T-cell (primary cell): ENCODE measurements around the gene HPN. TPM values are rescaled to one million over a fixed set of nuclear protein-coding genes. Genes with fewer than 3 reads are reported as not detected.

ENCODE experiments used
- ATAC-seq, 4 experiments: fragments of 200-7000 bp in 3 of 4; fragments of 150-1000 bp in 1 of 4; cut with Tn5 transposase; replicated peaks in 1 of 4; 1 replicate in 3 of 4; 2 replicates in 1 of 4; pipeline ENCODE4 v1.10.0; 2021; ENCODE audit warnings: moderate library complexity in 3 of 4, mild to moderate bottlenecking in 2 of 4, moderate number of reproducible peaks in 1 of 4
- CTCF ChIA-PET, 2 donors: fragments of 300-600 bp; sonication (Branson Sonifier 250); formaldehyde crosslinking; loops; one replicate each; lab custom pipeline; 2022; ENCODE audit warnings: antibody characterized with exemption in 2 of 2; lab: Charles Lee
- POLR2A ChIA-PET, 2 donors: fragments of 300-600 bp; sonication (Branson Sonifier 250); formaldehyde crosslinking; loops; one replicate each; lab custom pipeline; 2022; ENCODE audit warnings: antibody characterized with exemption in 2 of 2; lab: Charles Lee
- DNase-seq, 35 experiments: peaks; one replicate each; pipeline versions ENCODE4 v3.0.0 to v3.0.0-alpha.2; 2013 to 2023
- H3K27ac ChIP-seq: one replicate; pipeline ENCODE4 v1.5.1; 2013; ENCODE audit warnings: low read length
- H3K27me3 ChIP-seq, 2 experiments: replicated peaks in 1 of 2; 1 replicate in 1 of 2; 2 replicates in 1 of 2; pipeline versions ENCODE4 v1.6.1 to v1.7.0; 2013; ENCODE audit warnings: low read length in 1 of 2, mixed read lengths in 1 of 2; ENCODE audit not compliant: control insufficient read depth in 2 of 2, insufficient read depth in 2 of 2; ENCODE audit errors: extremely low read depth in 1 of 2
- H3K36me3 ChIP-seq, 2 donors: 1 replicate in 1 of 2; 2 replicates in 1 of 2; pipeline versions ENCODE4 v1.6.1 to v1.7.0; 2013; ENCODE audit warnings: low read length in 1 of 2; ENCODE audit not compliant: control insufficient read depth in 2 of 2, insufficient read depth in 1 of 2; ENCODE audit errors: extremely low read depth in 1 of 2
- H3K4me1 ChIP-seq, 2 experiments: 1 replicate in 1 of 2; 2 replicates in 1 of 2; pipeline versions ENCODE4 v1.6.1 to v1.7.0; 2013; ENCODE audit warnings: low read length in 2 of 2, mixed read lengths in 1 of 2; ENCODE audit not compliant: insufficient read depth in 2 of 2, control insufficient read depth in 1 of 2; ENCODE audit errors: extremely low read depth in 1 of 2
- H3K4me3 ChIP-seq, 2 donors: 1 replicate in 1 of 2; 2 replicates in 1 of 2; pipeline versions ENCODE4 v1.5.1 to v1.7.0; 2013; ENCODE audit warnings: mild to moderate bottlenecking in 2 of 2, low read length in 1 of 2, moderate library complexity in 1 of 2; ENCODE audit not compliant: control insufficient read depth in 1 of 2; ENCODE audit errors: extremely low read depth in 1 of 2
- H3K9me3 ChIP-seq: 2 replicates; pipeline ENCODE4 v1.7.0; 2013
- H3K27ac Mint-ChIP-seq, 2 donors: one replicate each; pipeline ENCODE4 v1.8.0; 2020 to 2021; ENCODE audit warnings: mild to moderate bottlenecking in 2 of 2, mixed read lengths in 2 of 2
- H3K27me3 Mint-ChIP-seq, 2 donors: one replicate each; pipeline ENCODE4 v1.8.0; 2021 to 2022; ENCODE audit warnings: mixed read lengths in 2 of 2
- H3K36me3 Mint-ChIP-seq: one replicate; pipeline ENCODE4 v1.8.0; 2021; ENCODE audit warnings: mixed read lengths
- H3K4me1 Mint-ChIP-seq, 3 donors: one replicate each; pipeline ENCODE4 v1.8.0; 2020 to 2022; ENCODE audit warnings: mixed read lengths in 3 of 3, mild to moderate bottlenecking in 1 of 3
- H3K4me3 Mint-ChIP-seq, 3 donors: one replicate each; pipeline ENCODE4 v1.8.0; 2020 to 2022; ENCODE audit warnings: mild to moderate bottlenecking in 3 of 3, mixed read lengths in 3 of 3, moderate library complexity in 3 of 3
- H3K9me3 Mint-ChIP-seq, 3 donors: one replicate each; pipeline ENCODE4 v1.8.0; 2020 to 2022; ENCODE audit warnings: mixed read lengths in 3 of 3
- WGBS: methylation state at CpG from one replicate; pipeline ENCODE4 v1.1.5; 2013; ENCODE audit warnings: missing lambda C conversion rate; ENCODE audit not compliant: insufficient coverage; 5-methylcytosine and 5-hydroxymethylcytosine counted together
- total RNA-seq, 35 experiments: library from RNA in 6 of 35; stranded (reverse) in 6 of 35; fragments of 120-200 nt in 1 of 35; gene quantifications; one replicate each; pipeline versions ENCODE4 v1.2.1 to v1.2.4 and lab custom pipeline; 2013 to 2026

The HPN gene
- total RNA-seq, 5 donors from 2014 or later (not counting 1 experiment from before 2014, with no cell fraction given) = 0.41 to 0.51 (median 0.46) TPM; not detected in 2

DNA sequence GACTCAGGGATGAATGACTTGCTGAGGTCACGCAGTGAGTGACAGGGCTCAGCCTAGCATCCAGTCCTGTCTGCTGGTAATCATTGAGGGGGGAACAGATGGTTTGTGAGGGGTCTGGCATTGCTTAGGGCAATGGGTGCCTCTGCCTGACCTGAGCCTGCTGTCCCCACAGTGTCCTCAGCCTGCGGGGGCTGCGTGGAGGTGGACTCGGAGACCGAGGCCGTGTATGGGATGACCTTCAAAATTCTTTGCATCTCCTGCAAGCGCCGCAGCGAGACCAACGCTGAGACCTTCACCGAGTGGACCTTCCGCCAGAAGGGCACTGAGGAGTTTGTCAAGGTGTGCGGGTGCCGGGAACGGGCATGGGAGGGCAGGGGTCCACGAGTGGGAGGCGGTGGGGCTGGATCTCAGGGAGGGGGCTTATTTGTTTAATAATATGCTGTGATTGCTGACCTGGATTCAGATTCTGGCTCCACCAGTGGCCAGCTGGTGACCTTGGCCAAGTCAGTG lies 9.1 kb upstream of the HPN start:
- Histone ChIP-seq H3K27ac (no peak overlapping the region), H3K9me3 (no peaks in the 10 kb centered on the region), H3K27me3 (peaks cover 7 to 41% of the 10 kb centered on the region in 2 experiments), H3K4me3 (no peak overlapping the region), H3K36me3 (peaks cover 3 to 5% of the 10 kb centered on the region in 2 donors), H3K4me1 (peaks cover 2 to 15% of the 10 kb centered on the region in 2 experiments)
- 97% methylated on average over 16 of the region's 17 CpGs for WGBS
- no peaks in the 10 kb centered on the region for H3K9me3 Mint-ChIP-seq
- POLR2A ChIA-PET = no interaction called here
- ATAC-seq = no peak
- H3K27me3 Mint-ChIP-seq = peaks cover 13 to 17% of the 10 kb centered on the region in 2 donors
- DNase-seq = no peak
- no peak overlapping the region for H3K27ac Mint-ChIP-seq
- peak overlapping the region in 1 of 3 donors; percentile 87 for H3K4me3 Mint-ChIP-seq
- CTCF ChIA-PET = no interaction called here
- H3K36me3 Mint-ChIP-seq = peaks cover 2% of the 10 kb centered on the region
- H3K4me1 Mint-ChIP-seq = peaks cover 9 to 12% (median 11%) of the 10 kb centered on the region in 3 donors

DNA sequence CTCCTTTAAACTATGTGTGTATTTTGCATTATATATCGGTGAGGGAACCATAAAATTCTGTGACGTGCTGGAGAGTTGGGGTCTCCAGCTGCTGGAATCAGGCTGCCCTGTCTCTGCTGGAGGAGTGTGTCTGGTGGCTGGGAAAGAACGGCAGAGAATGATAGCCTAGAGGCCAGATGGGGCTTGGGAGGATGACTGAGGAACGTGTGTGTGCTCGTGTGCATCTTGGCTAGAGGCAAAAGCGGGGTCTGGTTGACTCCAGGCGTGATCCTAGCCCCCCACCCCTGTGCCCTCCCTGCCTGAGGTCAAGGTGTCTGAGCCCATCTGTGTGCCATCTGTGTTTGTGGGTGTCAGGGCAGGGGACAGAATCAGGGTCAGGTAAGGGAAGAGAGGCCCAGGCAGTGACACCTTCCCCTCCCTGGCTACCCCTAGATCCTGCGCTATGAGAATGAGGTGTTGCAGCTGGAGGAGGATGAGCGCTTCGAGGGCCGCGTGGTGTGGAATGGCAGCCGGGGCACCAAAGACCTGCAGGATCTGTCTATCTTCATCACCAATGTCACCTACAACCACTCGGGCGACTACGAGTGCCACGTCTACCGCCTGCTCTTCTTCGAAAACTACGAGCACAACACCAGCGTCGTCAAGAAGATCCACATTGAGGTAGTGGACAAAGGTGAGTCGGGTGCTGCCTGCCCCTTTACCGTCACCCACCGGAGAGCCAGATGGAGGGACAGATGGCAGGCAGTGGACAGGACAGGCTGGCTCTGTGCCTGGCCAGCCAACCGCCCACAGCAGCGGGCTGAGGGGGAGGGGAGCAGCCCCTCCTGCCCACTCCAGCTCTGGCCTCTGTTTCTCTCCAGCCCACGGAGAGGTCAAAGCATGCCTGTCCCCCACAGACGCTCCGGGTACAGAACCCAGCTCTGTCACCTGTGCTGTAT lies 8.2 kb upstream of the HPN start:
- Histone ChIP-seq H3K4me3 (no peak overlapping the region), H3K36me3 (no peaks in the 10 kb centered on the region), H3K27ac (no peak overlapping the region), H3K27me3 (peaks cover 7 to 41% of the 10 kb centered on the region in 2 experiments), H3K9me3 (no peaks in the 10 kb centered on the region), H3K4me1 (peaks cover 2 to 21% of the 10 kb centered on the region in 2 experiments)
- POLR2A ChIA-PET = no interaction called here
- H3K27ac Mint-ChIP-seq = no peak overlapping the region
- no peak overlapping the region for H3K4me3 Mint-ChIP-seq
- no peaks in the 10 kb centered on the region for H3K36me3 Mint-ChIP-seq
- DNase-seq (no peak), ATAC-seq (no peak)
- H3K27me3 Mint-ChIP-seq = peaks cover 13 to 17% of the 10 kb centered on the region in 2 donors
- 94% methylated on average over 15 of the region's 30 CpGs for WGBS
- H3K4me1 Mint-ChIP-seq = peaks cover 9 to 17% (median 10%) of the 10 kb centered on the region in 3 donors
- no peaks in the 10 kb centered on the region for H3K9me3 Mint-ChIP-seq
- CTCF ChIA-PET = no interaction called here

DNA sequence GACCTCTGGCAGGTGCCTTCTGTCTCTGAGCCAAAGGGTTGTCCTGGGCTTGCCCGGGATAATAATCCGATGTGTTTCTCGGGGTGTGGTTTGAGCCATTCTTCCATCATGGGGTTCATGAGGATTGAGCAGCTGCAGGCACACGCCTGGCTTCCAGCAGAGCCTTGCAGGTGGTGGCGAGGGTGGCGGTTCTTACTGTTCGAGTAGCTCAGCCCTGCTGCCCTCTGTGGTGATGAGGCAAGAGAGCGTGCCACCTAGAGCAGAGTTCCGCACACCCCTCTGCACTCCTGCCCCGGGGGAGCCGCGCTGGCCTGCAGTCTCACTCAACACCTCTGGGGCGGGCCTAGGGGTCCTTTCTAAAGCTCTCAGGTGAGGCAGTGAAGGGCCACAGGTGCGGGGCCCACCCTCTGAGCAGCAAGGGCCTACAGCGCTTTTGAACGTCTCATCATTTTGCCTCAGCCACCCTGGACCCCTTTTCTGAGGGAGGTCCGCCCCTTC lies 7.5 kb upstream of the HPN start:
- POLR2A ChIA-PET = interaction anchor here in 1 of 2 donors (0.6 kb wide), 2 partner anchors 173 to 1997 kb away, joined by 3 read pairs; no protein-coding TSS in a partner anchor
- no peak for DNase-seq
- no peaks in the 10 kb centered on the region for H3K9me3 Mint-ChIP-seq

DNA sequence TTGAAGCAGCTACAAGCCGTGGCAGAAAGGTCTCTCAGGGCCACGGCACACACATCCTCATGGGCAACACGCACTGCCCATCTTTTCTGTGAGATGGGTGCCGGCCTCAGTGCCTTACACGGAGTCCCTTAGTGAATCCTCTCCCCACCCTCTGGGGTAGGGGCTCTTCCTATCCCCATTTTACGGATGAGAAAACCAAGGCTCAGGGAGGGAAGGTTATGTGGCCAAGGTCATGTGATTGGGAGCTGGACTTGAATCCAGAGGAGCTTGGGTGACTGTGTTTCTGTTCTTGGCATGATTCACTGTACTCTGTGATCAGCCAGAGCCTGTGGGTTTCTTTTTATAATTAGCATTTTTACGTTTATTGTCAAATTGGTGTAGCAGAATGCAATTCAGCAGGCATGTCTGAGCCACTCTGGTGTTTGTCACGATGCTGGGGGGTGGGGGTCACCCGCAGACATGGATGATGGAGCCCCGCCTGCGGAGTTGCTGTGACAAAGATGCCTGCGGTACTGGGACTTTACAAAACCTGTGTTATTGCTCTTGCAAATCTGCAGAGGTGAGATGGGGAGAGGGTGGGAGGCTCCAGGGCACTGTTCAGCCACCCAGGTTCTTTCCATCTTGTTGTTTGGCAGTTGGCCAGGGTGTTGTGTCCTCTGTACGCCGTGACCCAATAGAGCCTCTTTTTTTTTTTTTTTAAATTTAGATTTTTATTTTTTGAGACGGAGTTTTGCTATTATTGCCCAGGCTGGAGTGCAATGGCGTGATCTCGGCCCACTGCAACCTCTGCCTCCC lies 6.7 kb upstream of the HPN start:
- Mint-ChIP-seq H3K9me3 (no peaks in the 10 kb centered on the region), H3K4me1 (peaks cover 6 to 19% (median 17%) of the 10 kb centered on the region in 3 donors), H3K4me3 (no peak overlapping the region), H3K27ac (no peak overlapping the region), H3K27me3 (peaks cover 13 to 17% of the 10 kb centered on the region in 2 donors), H3K36me3 (no peaks in the 10 kb centered on the region)
- H3K4me3 ChIP-seq = no peak overlapping the region
- DNase-seq = no peak
- WGBS = 88% methylated on average over 6 of the region's 17 CpGs
- no peaks in the 10 kb centered on the region for H3K36me3 ChIP-seq
- H3K27me3 ChIP-seq = peaks cover 9 to 46% of the 10 kb centered on the region in 2 experiments
- H3K27ac ChIP-seq = no peak overlapping the region
- H3K4me1 ChIP-seq = peaks cover 2 to 28% of the 10 kb centered on the region in 2 experiments
- H3K9me3 ChIP-seq = no peaks in the 10 kb centered on the region
- ChIA-PET CTCF (interaction anchor here in 1 of 2 donors (0.7 kb wide), 1 partner anchor 9 kb away, joined by 5 read pairs; no protein-coding TSS in a partner anchor), POLR2A (interaction anchor here in 1 of 2 donors (0.6 kb wide), 2 partner anchors 172 to 1997 kb away, joined by 3 read pairs; no protein-coding TSS in a partner anchor)
- ATAC-seq = no peak

More for the DNA sequence above, 7.5 kb upstream of the HPN start:
- no peak for ATAC-seq
- H3K27me3 ChIP-seq = peaks cover 9 to 43% of the 10 kb centered on the region in 2 experiments
- H3K27ac Mint-ChIP-seq = no peak overlapping the region
- H3K36me3 Mint-ChIP-seq = no peaks in the 10 kb centered on the region
- WGBS = 87% methylated on average over 9 of the region's 17 CpGs
- CTCF ChIA-PET = no interaction called here
- H3K27ac ChIP-seq = no peak overlapping the region
- H3K36me3 ChIP-seq = no peaks in the 10 kb centered on the region
- no peak overlapping the region for H3K4me3 Mint-ChIP-seq
- peaks cover 13 to 17% of the 10 kb centered on the region in 2 donors for H3K27me3 Mint-ChIP-seq
- H3K4me1 ChIP-seq = peaks cover 2 to 23% of the 10 kb centered on the region in 2 experiments
- no peaks in the 10 kb centered on the region for H3K9me3 ChIP-seq
- peaks cover 8 to 20% (median 15%) of the 10 kb centered on the region in 3 donors for H3K4me1 Mint-ChIP-seq
- no peak overlapping the region for H3K4me3 ChIP-seq

DNA sequence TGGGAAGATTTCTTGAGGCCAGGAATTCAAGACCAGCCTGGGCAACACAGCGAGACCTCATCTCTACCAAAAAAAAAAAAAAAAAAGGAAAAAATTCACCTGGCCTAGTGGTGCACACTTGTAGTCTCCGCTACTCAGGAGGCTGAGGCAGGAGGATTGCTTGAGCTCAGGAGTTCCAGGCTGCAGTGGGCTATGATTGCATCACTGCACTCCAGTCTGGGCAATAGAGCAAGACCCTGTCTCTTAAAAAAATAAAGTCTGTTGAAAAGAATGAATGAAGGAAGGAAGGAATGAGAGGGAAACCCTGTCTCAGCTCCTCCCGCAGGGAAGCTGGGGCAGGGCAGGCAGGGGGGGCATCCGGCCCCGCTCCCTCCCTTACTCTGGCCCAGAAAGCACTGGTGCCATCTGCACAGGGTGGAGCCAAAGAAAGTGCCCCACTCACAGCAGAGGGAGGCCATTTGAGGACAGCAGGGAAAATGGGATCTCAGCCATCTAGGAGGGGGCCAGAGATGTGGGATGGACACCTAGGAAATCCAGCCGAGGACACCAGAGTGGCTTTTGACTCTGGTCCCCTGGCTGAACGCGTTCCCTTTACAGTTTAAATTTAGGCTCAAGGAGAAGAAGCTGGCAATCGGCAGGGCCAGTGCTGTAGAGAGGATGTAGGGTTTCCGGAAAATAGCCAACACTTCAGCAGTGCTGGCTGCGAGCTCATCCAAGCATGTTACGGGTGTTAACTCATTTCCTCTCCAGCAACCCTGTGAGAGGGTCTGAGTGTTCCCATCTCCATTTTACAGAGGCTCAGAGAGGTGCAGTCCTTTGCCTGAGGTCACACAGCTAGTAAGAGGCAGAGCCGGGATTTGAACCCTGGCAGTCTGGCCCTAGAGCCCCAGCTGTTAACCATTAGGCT lies 3.6 kb upstream of the HPN start:
- DNase-seq (no peak), ATAC-seq (no peak)
- H3K36me3 Mint-ChIP-seq = no peaks in the 10 kb centered on the region
- H3K36me3 ChIP-seq = no peaks in the 10 kb centered on the region
- peaks cover 0 to 9% of the 10 kb centered on the region in 2 donors for H3K27me3 Mint-ChIP-seq
- peaks cover 14 to 36% (median 31%) of the 10 kb centered on the region in 3 donors for H3K4me1 Mint-ChIP-seq
- no peak overlapping the region for H3K27ac ChIP-seq
- peak overlapping the region; percentile 39 to 61 for H3K27ac Mint-ChIP-seq
- peaks cover 3 to 40% of the 10 kb centered on the region in 2 experiments for H3K4me1 ChIP-seq
- H3K9me3 ChIP-seq = no peaks in the 10 kb centered on the region
- WGBS = 72% methylated on average over 8 of the region's 13 CpGs
- H3K4me3 Mint-ChIP-seq = peak overlapping the region in 1 of 3 donors; percentile 4
- ChIA-PET POLR2A (no interaction called here), CTCF (interaction anchor here in 1 of 2 donors (0.6 kb wide), 1 partner anchor 16 kb away, joined by 3 read pairs; no protein-coding TSS in a partner anchor)
- no peaks in the 10 kb centered on the region for H3K9me3 Mint-ChIP-seq
- no peak overlapping the region for H3K4me3 ChIP-seq
- H3K27me3 ChIP-seq = peaks cover 2 to 48% of the 10 kb centered on the region in 2 experiments
